Panc1 (cell line): ENCODE results near the gene LRRC8E. TPM values are rescaled to one million over a fixed set of nuclear protein-coding genes. Genes with fewer than 3 reads are reported as not detected.
"Not testable (repeated sequence)": the region's sequence is repeated elsewhere in the genome, so short reads cannot be mapped to it uniquely, and the experiment has no call there.

Source experiments
- ATAC-seq: fragments of 200-7000 bp; cut with Tn5 transposase; 2 replicates; pipeline ENCODE4 v1.9.1; 2020; ENCODE audit warnings: mild to moderate bottlenecking, moderate library complexity
- BruUV-seq: library from RNA; stranded (reverse); fragments of 400-500 nt; replicated peaks from 2 replicates; lab custom pipeline; 2021; lab: Mats Ljungman, UMichigan
- CTCF ChIA-PET: fragments of 300-600 bp; sonication (Branson Sonifier 250); formaldehyde crosslinking; loops from one replicate; lab custom pipeline; 2022; ENCODE audit warnings: antibody characterized with exemption; lab: Charles Lee
- POLR2A ChIA-PET: fragments of 300-600 bp; sonication (Branson Sonifier 250); formaldehyde crosslinking; loops from one replicate; lab custom pipeline; 2022; ENCODE audit warnings: antibody characterized with exemption; lab: Charles Lee
- DNase-seq: peaks from one replicate; pipeline ENCODE4 v3.0.0-alpha.2; 2010; ENCODE audit warnings: low read depth, low spot score
- H3K27ac ChIP-seq: 2 replicates; pipeline ENCODE4 v1.5.1; 2011; ENCODE audit warnings: mild to moderate bottlenecking, low read length, inconsistent platforms
- H3K27me3 ChIP-seq: fragments of 200-500 bp; sonication (Bioruptor generic); 2 replicates; pipeline ENCODE4 v1.6.0; 2014; ENCODE audit warnings: low read length, inconsistent platforms; ENCODE audit not compliant: control insufficient read depth, insufficient read depth
- H3K36me3 ChIP-seq: fragments of 200-500 bp; sonication (Bioruptor generic); 2 replicates; pipeline ENCODE4 v1.5.1; 2014; ENCODE audit warnings: inconsistent platforms, mild to moderate bottlenecking, low read length, moderate library complexity; ENCODE audit not compliant: control insufficient read depth, insufficient read depth
- H3K4me1 ChIP-seq: 2 replicates; pipeline ENCODE4 v1.5.1; 2011; ENCODE audit warnings: inconsistent platforms, mild to moderate bottlenecking, low read length, moderate library complexity; ENCODE audit not compliant: control insufficient read depth, insufficient read depth
- H3K4me3 ChIP-seq, 2 experiments: 2 replicates each; pipeline ENCODE4 v1.5.1; 2011 to 2012; ENCODE audit warnings: low read depth in 2 of 2, low read length in 2 of 2, mild to moderate bottlenecking in 2 of 2, inconsistent platforms in 1 of 2, moderate library complexity in 1 of 2
- H3K9me3 ChIP-seq: fragments of 200-500 bp; sonication (Bioruptor generic); 2 replicates; pipeline ENCODE4 v1.5.1; 2014; ENCODE audit warnings: low read depth, mild to moderate bottlenecking, inconsistent platforms, low read length, moderate library complexity; ENCODE audit not compliant: control insufficient read depth, insufficient read depth
- CTCF ChIP-seq: fragments of 450-650 bp; IDR thresholded peaks from 2 replicates; pipeline ENCODE4 v1.5.1; 2017; ENCODE audit warnings: mild to moderate bottlenecking
- POLR2AphosphoS5 ChIP-seq: IDR thresholded peaks from 2 replicates; pipeline ENCODE4 v1.6.1; 2012; ENCODE audit warnings: mild to moderate bottlenecking, low read depth, low read length, moderate library complexity
- REST ChIP-seq, 2 experiments: IDR thresholded peaks; 2 replicates each; pipeline ENCODE4 v1.6.1; 2011 to 2012; ENCODE audit warnings: low read depth in 2 of 2, control low read depth in 1 of 2, low read length in 1 of 2, mild to moderate bottlenecking in 1 of 2, moderate library complexity in 1 of 2; ENCODE audit not compliant: insufficient read depth in 1 of 2
- SIN3A ChIP-seq: IDR thresholded peaks from 2 replicates; pipeline ENCODE4 v1.6.1; 2012; ENCODE audit warnings: low read depth, mild to moderate bottlenecking, low read length, moderate library complexity, borderline replicate concordance; ENCODE audit not compliant: insufficient read depth
- TCF7L2 ChIP-seq: IDR thresholded peaks from 2 replicates; pipeline ENCODE4 v1.6.1; 2011; ENCODE audit warnings: mild to moderate bottlenecking, low read depth, low read length, inconsistent platforms
- in situ Hi-C: cut with HindIII; loops from 2 replicates; pipeline ENCODE4 v1.10.0; 2016; ENCODE audit warnings: low sequenced_read_pairs, low pct_unique_long_range_greater_than_20kb
- intact Hi-C: fragments of 100-400 bp; cut with micrococcal nuclease; formaldehyde crosslinking; loops from one replicate; pipeline ENCODE4 v1.10.0; 2022; ENCODE audit not compliant: unreplicated experiment
- total RNA-seq: library from RNA; stranded (reverse); gene quantifications from one replicate; pipeline ENCODE4 v1.2.1, GENCODE V29; 2021; ENCODE audit not compliant: unreplicated experiment

LRRC8E gene
- total RNA-seq, 1 experiment from 2014 or later = 5.0 TPM

- no peaks in the 10 kb centered on the region for H3K9me3 ChIP-seq
- TF ChIP-seq TCF7L2 (no peak), POLR2AphosphoS5 (0 out of 2 replicates have a peak, but pooled peaks have one; percentile 28)
- peak overlapping the region; percentile 82 for H3K27ac ChIP-seq
- H3K36me3 ChIP-seq = no peaks in the 10 kb centered on the region; the same call in 1 of the 2 replicates
- in situ Hi-C loops = no loop called here
- no peak overlapping the region for H3K4me3 ChIP-seq
- ChIA-PET POLR2A (interaction anchor here (0.6 kb wide), 1 partner anchor 863 kb away, joined by 8 read pairs; no protein-coding TSS in a partner anchor), CTCF (interaction anchor here (0.7 kb wide), 1 partner anchor 339 kb away, joined by 3 read pairs; no protein-coding TSS in a partner anchor)
- no TSS peak for BruUV-seq
- no peak for ATAC-seq
- H3K27me3 ChIP-seq = no peaks in the 10 kb centered on the region
- intact Hi-C loops = no loop called here
- no peak for DNase-seq
- peaks cover 54% of the 10 kb centered on the region for H3K4me1 ChIP-seq
Measured at GRCh38 chr19:7927605-7928333, 39.5 kb downstream of the LRRC8E start.

GRCh38 chr19:7928334-7928706 is 40.0 kb downstream of the LRRC8E start:
- ChIA-PET POLR2A (no interaction called here), CTCF (interaction anchor here (0.7 kb wide), 1 partner anchor 339 kb away, joined by 3 read pairs; no protein-coding TSS in a partner anchor)
- TF ChIP-seq POLR2AphosphoS5 (no peak), TCF7L2 (peak; percentile 74)
- no peak for ATAC-seq
- Histone ChIP-seq H3K9me3 (no peaks in the 10 kb centered on the region), H3K36me3 (no peaks in the 10 kb centered on the region; the same call in 1 of the 2 replicates), H3K27ac (peak overlapping the region; percentile 82), H3K27me3 (no peaks in the 10 kb centered on the region), H3K4me3 (no peak overlapping the region), H3K4me1 (peaks cover 52% of the 10 kb centered on the region)
- in situ Hi-C loops (no loop called here), intact Hi-C loops (no loop called here)
- no TSS peak for BruUV-seq
- no peak for DNase-seq

- H3K36me3 ChIP-seq = no peaks in the 10 kb centered on the region; the same call in 1 of the 2 replicates
- in situ Hi-C loops = no loop called here
- intact Hi-C loops = no loop called here
- TSS peak; percentile 71 for BruUV-seq
- DNase-seq = no peak
- no peaks in the 10 kb centered on the region for H3K9me3 ChIP-seq
- ATAC-seq = peak; percentile 13; the same call in 1 of the 2 replicates
- TF ChIP-seq REST (IDR thresholded peaks at IDR 0.05; ENCODE audit: insufficient read depth in 1 of 2, low read depth in 2 of 2, low read length in 1 of 2) (no peak), TCF7L2 (no peak), CTCF (peak; percentile 62), SIN3A (no peak), POLR2AphosphoS5 (peak; percentile 37; the same call in 1 of the 2 replicates)
- H3K4me3 ChIP-seq = no peak overlapping the region
- H3K27me3 ChIP-seq = no peaks in the 10 kb centered on the region
- CTCF ChIA-PET = interaction anchor here (0.5 to 0.9 kb wide), 5 partner anchors 9 to 252 kb away, joined by 3 to 13 read pairs (median 7); partner anchors contain the start of gene SNAPC2
- POLR2A ChIA-PET = interaction anchor here (0.6 to 0.7 kb wide), 2 partner anchors 15 to 59 kb away, joined by 3 to 11 read pairs; partner anchors contain the start of gene TIMM44
- H3K4me1 ChIP-seq = peaks cover 45% of the 10 kb centered on the region
- H3K27ac ChIP-seq = peak overlapping the region; percentile 82
Measured at GRCh38 chr19:7928741-7929701, 40.7 kb downstream of the LRRC8E start.

GRCh38 chr19:7930030-7930429 is 41.7 kb downstream of the LRRC8E start:
- ATAC-seq, H3K36me3 ChIP-seq, H3K9me3 ChIP-seq, intact Hi-C loops, H3K27me3 ChIP-seq, DNase-seq, BruUV-seq, in situ Hi-C loops, H3K4me3 ChIP-seq: not testable (repeated sequence)
- Histone ChIP-seq H3K27ac (peak overlapping the region; percentile 23; the same call in 1 of the 2 replicates), H3K4me1 (peaks cover 44% of the 10 kb centered on the region)
- ChIA-PET CTCF (interaction anchor here (0.7 kb wide), 1 partner anchor 47 kb away, joined by 3 read pairs; no protein-coding TSS in a partner anchor), POLR2A (interaction anchor here (1.2 kb wide), 1 partner anchor 14 kb away, joined by 3 read pairs; the partner anchor contains the start of gene TIMM44)
